Esophagus squamous epithelium (tissue), 4 donors: ENCODE data around the gene ADK.

ENCODE experiments used
- POLR2A ChIP-seq, 4 donors: fragments of 450-650 bp; IDR thresholded peaks; one replicate each; pipeline ENCODE4 v1.6.1; 2017; ENCODE audit warnings: antibody characterized with exemption in 4 of 4, mild to moderate bottlenecking in 4 of 4, moderate library complexity in 3 of 4
- TF ChIP-seq, protein P1 (sequence below), 6 experiments: fragments of 450-650 bp in 4 of 6; fragments of 200-600 bp in 2 of 6; sonication (generic) in 2 of 6; IDR thresholded peaks; one replicate each; pipeline ENCODE4 v1.5.1; 2016 to 2019; ENCODE audit warnings: antibody characterized with exemption in 6 of 6, mild to moderate bottlenecking in 4 of 6, moderate library complexity in 4 of 6

- TF ChIP-seq, protein P1, sequence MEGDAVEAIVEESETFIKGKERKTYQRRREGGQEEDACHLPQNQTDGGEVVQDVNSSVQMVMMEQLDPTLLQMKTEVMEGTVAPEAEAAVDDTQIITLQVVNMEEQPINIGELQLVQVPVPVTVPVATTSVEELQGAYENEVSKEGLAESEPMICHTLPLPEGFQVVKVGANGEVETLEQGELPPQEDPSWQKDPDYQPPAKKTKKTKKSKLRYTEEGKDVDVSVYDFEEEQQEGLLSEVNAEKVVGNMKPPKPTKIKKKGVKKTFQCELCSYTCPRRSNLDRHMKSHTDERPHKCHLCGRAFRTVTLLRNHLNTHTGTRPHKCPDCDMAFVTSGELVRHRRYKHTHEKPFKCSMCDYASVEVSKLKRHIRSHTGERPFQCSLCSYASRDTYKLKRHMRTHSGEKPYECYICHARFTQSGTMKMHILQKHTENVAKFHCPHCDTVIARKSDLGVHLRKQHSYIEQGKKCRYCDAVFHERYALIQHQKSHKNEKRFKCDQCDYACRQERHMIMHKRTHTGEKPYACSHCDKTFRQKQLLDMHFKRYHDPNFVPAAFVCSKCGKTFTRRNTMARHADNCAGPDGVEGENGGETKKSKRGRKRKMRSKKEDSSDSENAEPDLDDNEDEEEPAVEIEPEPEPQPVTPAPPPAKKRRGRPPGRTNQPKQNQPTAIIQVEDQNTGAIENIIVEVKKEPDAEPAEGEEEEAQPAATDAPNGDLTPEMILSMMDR (IDR thresholded peaks at IDR 0.05): no peak
- no peak for TF ChIP-seq POLR2A (IDR thresholded peaks at IDR 0.05)
Measured at GRCh38 chr10:74433595-74433956, 282.6 kb downstream of the ADK start.
